NT2/D1 (cell line): ENCODE data around the gene TRIM37.

ENCODE experiments used
- SUZ12 ChIP-seq: IDR thresholded peaks from 2 replicates; pipeline ENCODE4 v1.6.1; 2011; ENCODE audit not compliant: insufficient read length, insufficient read depth; ENCODE audit errors: extremely low read depth
- YY1 ChIP-seq: IDR thresholded peaks from 2 replicates; pipeline ENCODE4 v1.6.1; 2011; ENCODE audit not compliant: insufficient read length, insufficient read depth
- ZNF274 ChIP-seq: IDR thresholded peaks from 2 replicates; pipeline ENCODE4 v1.6.1; 2011; ENCODE audit warnings: mild to moderate bottlenecking, low read depth, low read length

GRCh38 chr17:59154292-59154720 is 47.6 kb upstream of the TRIM37 start:
- no peak for TF ChIP-seq ZNF274
- no peak for TF ChIP-seq YY1
- TF ChIP-seq SUZ12 = no peak
